IMR-90 (cell line): ENCODE data around the gene TNN. TPM values are rescaled to one million over a fixed set of nuclear protein-coding genes. Genes with fewer than 3 reads are reported as not detected.

Source experiments
- ATAC-seq: fragments of 200-7000 bp; cut with Tn5 transposase; 2 replicates; pipeline ENCODE4 v1.9.1; 2020; ENCODE audit warnings: low read depth, mild to moderate bottlenecking, moderate library complexity
- BruUV-seq: library from RNA; stranded (reverse); fragments of 400-500 nt; replicated peaks from 2 replicates; lab custom pipeline; 2021; lab: Mats Ljungman, UMichigan
- CTCF ChIA-PET: fragments of 300-600 bp; formaldehyde crosslinking; extraction: SDS; loops from one replicate; lab custom pipeline; 2021; ENCODE audit warnings: antibody characterized with exemption; lab: Yijun Ruan, JAX
- POLR2A ChIA-PET: fragments of 300-600 bp; sonication (Branson Sonifier 250); formaldehyde crosslinking; loops from one replicate; lab custom pipeline; 2022; ENCODE audit warnings: antibody characterized with exemption; ENCODE audit not compliant: unreplicated experiment; lab: Charles Lee
- DNase-seq: peaks from one replicate; pipeline ENCODE4 v3.0.0; 2013
- H2AFZ ChIP-seq: replicated peaks from 2 replicates; pipeline ENCODE3; 2013; ENCODE audit warnings: low read length, mild to moderate bottlenecking; ENCODE audit not compliant: poor library complexity
- H2AK5ac ChIP-seq: 2 replicates; pipeline ENCODE4 v1.6.1; 2013; ENCODE audit warnings: low read depth, low read length, inconsistent platforms
- H2AK9ac ChIP-seq: replicated peaks from 2 replicates; pipeline ENCODE3; 2013; ENCODE audit warnings: mild to moderate bottlenecking, low read depth, low read length, moderate library complexity; ENCODE audit not compliant: poor library complexity
- H2BK120ac ChIP-seq: 2 replicates; pipeline ENCODE4 v1.6.1; 2013; ENCODE audit warnings: low read depth, low read length, inconsistent platforms
- H2BK15ac ChIP-seq: 3 replicates; pipeline ENCODE4 v1.6.1; 2013; ENCODE audit warnings: low read depth, low read length, inconsistent platforms
- H2BK20ac ChIP-seq: 2 replicates; pipeline ENCODE4 v1.6.1; 2013; ENCODE audit warnings: low read depth, mild to moderate bottlenecking, inconsistent platforms, low read length, moderate library complexity
- H2BK5ac ChIP-seq: 2 replicates; pipeline ENCODE4 v1.6.1; 2013; ENCODE audit warnings: mild to moderate bottlenecking, low read depth, low read length, inconsistent platforms; ENCODE audit not compliant: poor library complexity, severe bottlenecking
- H3K14ac ChIP-seq: replicated peaks from 2 replicates; pipeline ENCODE4 v1.6.1; 2013; ENCODE audit warnings: low read depth, low read length, inconsistent platforms
- H3K18ac ChIP-seq: 2 replicates; pipeline ENCODE4 v1.6.1; 2013; ENCODE audit warnings: low read depth, low read length, control low read depth
- H3K23ac ChIP-seq: 2 replicates; pipeline ENCODE4 v1.6.1; 2013; ENCODE audit warnings: low read depth, low read length, inconsistent platforms
- H3K27ac ChIP-seq: 2 replicates; pipeline ENCODE4 v1.5.1; 2013; ENCODE audit warnings: mild to moderate bottlenecking, control low read depth, low read length; ENCODE audit not compliant: insufficient read depth
- H3K27me3 ChIP-seq: 2 replicates; pipeline ENCODE4 v1.6.1; 2013; ENCODE audit warnings: low read length; ENCODE audit not compliant: control insufficient read depth, insufficient read depth
- H3K36me3 ChIP-seq: 2 replicates; pipeline ENCODE4 v1.6.1; 2013; ENCODE audit warnings: low read length, mixed read lengths; ENCODE audit not compliant: control insufficient read depth, insufficient read depth
- H3K4ac ChIP-seq: 2 replicates; pipeline ENCODE4 v1.6.1; 2013; ENCODE audit warnings: low read depth, low read length, inconsistent platforms
- H3K4me1 ChIP-seq: 2 replicates; pipeline ENCODE4 v1.6.1; 2013; ENCODE audit warnings: low read length, mixed read lengths; ENCODE audit not compliant: control insufficient read depth, insufficient read depth
- H3K4me2 ChIP-seq: 2 replicates; pipeline ENCODE4 v1.6.1; 2013; ENCODE audit warnings: low read depth, mild to moderate bottlenecking, control low read depth, low read length, moderate library complexity
- H3K4me3 ChIP-seq: 2 replicates; pipeline ENCODE4 v1.5.1; 2013; ENCODE audit warnings: low read depth, mild to moderate bottlenecking, control low read depth, low read length, moderate library complexity; ENCODE audit not compliant: insufficient read depth
- H3K56ac ChIP-seq: 2 replicates; pipeline ENCODE4 v1.6.1; 2013; ENCODE audit warnings: low read length, inconsistent platforms; ENCODE audit not compliant: insufficient read depth; ENCODE audit errors: extremely low read depth
- H3K79me1 ChIP-seq, 2 experiments: 2 replicates each; pipeline ENCODE4 v1.6.1; 2013; ENCODE audit warnings: low read length in 2 of 2, inconsistent platforms in 1 of 2, low read depth in 1 of 2
- H3K9ac ChIP-seq: 2 replicates; pipeline ENCODE4 v1.6.1; 2013; ENCODE audit warnings: low read depth, low read length, control low read depth
- H3K9me1 ChIP-seq: 2 replicates; pipeline ENCODE4 v1.6.1; 2013; ENCODE audit warnings: low read length, inconsistent platforms; ENCODE audit not compliant: insufficient read depth
- H3K9me3 ChIP-seq: 2 replicates; pipeline ENCODE4 v1.6.1; 2013; ENCODE audit warnings: low read length; ENCODE audit not compliant: control insufficient read depth, insufficient read depth
- H4K20me1 ChIP-seq: 2 replicates; pipeline ENCODE4 v1.6.1; 2013; ENCODE audit warnings: low read length, inconsistent platforms; ENCODE audit not compliant: insufficient read depth
- H4K5ac ChIP-seq: 2 replicates; pipeline ENCODE4 v1.6.1; 2013; ENCODE audit warnings: mild to moderate bottlenecking, low read depth, low read length, control low read depth
- H4K8ac ChIP-seq, 2 experiments: 2 replicates each; pipeline ENCODE4 v1.6.1; 2013; ENCODE audit warnings: low read depth in 2 of 2, low read length in 2 of 2, control low read depth in 1 of 2, inconsistent platforms in 1 of 2
- H4K91ac ChIP-seq: 2 replicates; pipeline ENCODE4 v1.6.1; 2013; ENCODE audit warnings: low read depth, low read length, inconsistent platforms; ENCODE audit not compliant: insufficient read depth
- BHLHE40 ChIP-seq: fragments of 150-350 bp; IDR thresholded peaks from 2 replicates; pipeline ENCODE4 v1.6.1; 2016; ENCODE audit warnings: mild to moderate bottlenecking, low read depth, low read length
- CEBPB ChIP-seq: IDR thresholded peaks from 2 replicates; pipeline ENCODE4 v1.6.1; 2012; ENCODE audit warnings: low read depth, low read length, improper control_type of control experiment
- CHD1 ChIP-seq: IDR thresholded peaks from 2 replicates; pipeline ENCODE4 v1.6.1; 2012; ENCODE audit warnings: low read depth, low read length, improper control_type of control experiment
- ELK1 ChIP-seq: fragments of 150-350 bp; IDR thresholded peaks from 2 replicates; pipeline ENCODE4 v1.6.1; 2016; ENCODE audit warnings: low read depth, mild to moderate bottlenecking, low read length, moderate library complexity, borderline replicate concordance
- FOS ChIP-seq: fragments of 150-350 bp; IDR thresholded peaks from 2 replicates; pipeline ENCODE4 v1.6.1; 2016; ENCODE audit warnings: low read depth, low read length
- MAFK ChIP-seq: IDR thresholded peaks from 2 replicates; pipeline ENCODE4 v1.6.1; 2012; ENCODE audit warnings: low read depth, low read length, improper control_type of control experiment
- MAZ ChIP-seq: IDR thresholded peaks from 2 replicates; pipeline ENCODE4 v1.6.1; 2012; ENCODE audit warnings: low read depth, mild to moderate bottlenecking, low read length, improper control_type of control experiment, moderate library complexity, borderline replicate concordance
- MXI1 ChIP-seq: IDR thresholded peaks from 2 replicates; pipeline ENCODE4 v1.6.1; 2012; ENCODE audit warnings: low read depth, mild to moderate bottlenecking, low read length, moderate library complexity, borderline replicate concordance
- NFE2L2 ChIP-seq: fragments of 150-350 bp; IDR thresholded peaks from 2 replicates; pipeline ENCODE4 v1.6.1; 2016; ENCODE audit warnings: low read depth, mild to moderate bottlenecking, low read length
- POLR2A ChIP-seq: IDR thresholded peaks from 2 replicates; pipeline ENCODE4 v1.6.1; 2012; ENCODE audit warnings: mild to moderate bottlenecking, low read depth, low read length
- RAD21 ChIP-seq: IDR thresholded peaks from 2 replicates; pipeline ENCODE4 v1.6.1; 2012; ENCODE audit warnings: low read length, improper control_type of control experiment
- RCOR1 ChIP-seq: IDR thresholded peaks from 2 replicates; pipeline ENCODE4 v1.6.1; 2012; ENCODE audit warnings: mild to moderate bottlenecking, low read length, improper control_type of control experiment; ENCODE audit not compliant: insufficient replicate concordance
- SMC3 ChIP-seq: fragments of 150-350 bp; IDR thresholded peaks from 2 replicates; pipeline ENCODE4 v1.6.1; 2016; ENCODE audit warnings: low read depth, mild to moderate bottlenecking, antibody characterized with exemption, low read length, moderate library complexity
- USF2 ChIP-seq: fragments of 150-350 bp; IDR thresholded peaks from 2 replicates; pipeline ENCODE4 v1.6.1; 2017; ENCODE audit warnings: mild to moderate bottlenecking, antibody characterized with exemption, low read length, low read depth
- WGBS, 2 experiments: methylation state at CpG; one replicate each; pipeline versions ENCODE4 v1.1.5 to v1.1.7; 2013; ENCODE audit warnings: missing lambda C conversion rate in 2 of 2; ENCODE audit not compliant: insufficient read length in 1 of 2; ENCODE audit errors: extremely low coverage in 2 of 2; 5-methylcytosine and 5-hydroxymethylcytosine counted together
- dilution Hi-C: fragments of 300-500 bp; cut with HindIII; formaldehyde crosslinking; loops from one replicate; pipeline ENCODE4 v1.14.3; 2018; ENCODE audit warnings: low sequenced_read_pairs; ENCODE audit not compliant: unreplicated experiment
- in situ Hi-C: fragments of 300-500 bp; cut with MboI; formaldehyde crosslinking; loops from 3 replicates; pipeline ENCODE4 v1.14.3; 2019; ENCODE audit warnings: low sequenced_read_pairs, inconsistent platforms, mixed read lengths
- intact Hi-C: fragments of 100-400 bp; cut with micrococcal nuclease; formaldehyde crosslinking; loops from 2 replicates; pipeline ENCODE4 v1.10.0; 2022
- polyA plus RNA-seq, 3 experiments: library from polyadenylated mRNA; depleted of rRNA; stranded (reverse); fragments of >200 nt; gene quantifications; 2 replicates each; pipeline ENCODE4 v1.2.3, GENCODE V29; 2012; ENCODE audit warnings: low replicate concordance in 1 of 3
- total RNA-seq: library from RNA; depleted of rRNA; stranded (reverse); fragments of >200 nt; gene quantifications from 2 replicates; pipeline ENCODE4 v1.2.3, GENCODE V29; 2012

The TNN gene
- total and polyA plus RNA-seq, 2 of the 4 experiments (the other 2 are of a cell fraction), result not detected

GRCh38 chr1:175138579-175138978 lies 70.9 kb downstream of the TNN start:
- ATAC-seq (no peak), DNase-seq (no peak)
- H3K9ac ChIP-seq, result no peak overlapping the region
- WGBS, 2 experiments, result 0% methylated on average over 1 of the region's 2 CpGs; no CpG with 5 or more reads in 1 of the 2 experiments
- dilution Hi-C loops (no loop called here), in situ Hi-C loops (no loop called here), intact Hi-C loops (no loop called here)
- H3K9me3 ChIP-seq, result no peaks in the 10 kb centered on the region
- H2AK5ac ChIP-seq, result no peak overlapping the region
- H3K36me3 ChIP-seq, result no peaks in the 10 kb centered on the region
- H2AFZ ChIP-seq, result no peak overlapping the region
- H3K4me3 ChIP-seq, result no peak overlapping the region
- peaks cover 3% of the 10 kb centered on the region; the same call in 1 of the 2 replicates for H3K27me3 ChIP-seq
- H4K20me1 ChIP-seq, result no peaks in the 10 kb centered on the region
- no peak overlapping the region for H3K14ac ChIP-seq
- no peak overlapping the region for H2BK15ac ChIP-seq
- no peak overlapping the region for H4K5ac ChIP-seq
- H2BK5ac ChIP-seq, result no peak overlapping the region
- ChIA-PET CTCF (interaction anchor here (0.7 kb wide), 1 partner anchor 1312 kb away, joined by 3 read pairs; no protein-coding TSS in a partner anchor), POLR2A (no interaction called here)
- no peaks in the 10 kb centered on the region for H3K9me1 ChIP-seq
- no peak overlapping the region for H3K18ac ChIP-seq
- H3K4ac ChIP-seq, result no peak overlapping the region
- no peak overlapping the region for H4K8ac ChIP-seq
- no peak overlapping the region for H3K27ac ChIP-seq
- H3K4me2 ChIP-seq, result no peak overlapping the region
- H3K79me1 ChIP-seq, result no peaks in the 10 kb centered on the region
- H3K4me1 ChIP-seq, result no peaks in the 10 kb centered on the region
- no peak overlapping the region for H2BK20ac ChIP-seq
- no peak overlapping the region for H3K23ac ChIP-seq
- TF ChIP-seq RAD21, result no peak
- no peak for TF ChIP-seq BHLHE40
- no peak for TF ChIP-seq RCOR1
- no peak for TF ChIP-seq FOS
- no peak for TF ChIP-seq CEBPB
- TF ChIP-seq SMC3, result no peak
- no peak for TF ChIP-seq CHD1
- TF ChIP-seq NFE2L2, result no peak
- no peak for TF ChIP-seq MAFK
- no peak for TF ChIP-seq POLR2A
- TF ChIP-seq USF2, result no peak
- TF ChIP-seq MXI1, result no peak
- TF ChIP-seq MAZ, result no peak
- TF ChIP-seq ELK1, result no peak
- H4K91ac ChIP-seq, result no peak overlapping the region
- no peak overlapping the region for H3K56ac ChIP-seq
- BruUV-seq, result no TSS peak
- H2AK9ac ChIP-seq, result no peak overlapping the region
- no peak overlapping the region for H2BK120ac ChIP-seq
